Gastroesophageal sphincter (tissue), 4 donors: ENCODE results near the gene DZANK1. TPM values are rescaled to one million over a fixed set of nuclear protein-coding genes. Genes with fewer than 3 reads are reported as not detected.

Experiments
- ATAC-seq: fragments of 150-250 bp; one replicate; pipeline ENCODE4 v1.9.1; 2016; ENCODE audit warnings: mild to moderate bottlenecking, moderate library complexity
- H3K27ac ChIP-seq, 4 donors: fragments of 200-600 bp; sonication (generic) in 3 of 4; 1 replicate in 3 of 4; 2 replicates in 1 of 4; pipeline ENCODE4 v1.5.1; 2016 to 2019
- H3K27me3 ChIP-seq: fragments of 200-600 bp; sonication (generic); one replicate; pipeline ENCODE4 v1.5.1; 2019
- H3K36me3 ChIP-seq, 2 donors: fragments of 200-600 bp; sonication (generic); one replicate each; pipeline ENCODE4 v1.5.1; 2019; ENCODE audit warnings: control low read depth in 1 of 2
- H3K4me1 ChIP-seq, 3 donors: fragments of 200-600 bp; sonication (generic); 1 replicate in 2 of 3; 2 replicates in 1 of 3; pipeline ENCODE4 v1.5.1; 2016 to 2019; ENCODE audit warnings: control low read depth in 2 of 3
- H3K4me3 ChIP-seq, 2 donors: fragments of 200-600 bp; sonication (generic); one replicate each; pipeline ENCODE4 v1.5.1; 2019; ENCODE audit warnings: mild to moderate bottlenecking in 1 of 2, moderate library complexity in 1 of 2
- H3K9me3 ChIP-seq, 3 donors: fragments of 200-600 bp; sonication (generic); one replicate each; pipeline ENCODE4 v1.5.1; 2017 to 2019; ENCODE audit warnings: control low read depth in 2 of 3
- EP300 ChIP-seq: sonication (generic); formaldehyde crosslinking; IDR thresholded peaks from one replicate; pipeline ENCODE4 v1.6.1; 2017; ENCODE audit warnings: antibody characterized with exemption, mild to moderate bottlenecking
- POLR2A ChIP-seq, 2 donors: fragments of 450-650 bp; IDR thresholded peaks; one replicate each; pipeline ENCODE4 v1.6.1; 2017; ENCODE audit warnings: antibody characterized with exemption in 2 of 2, mild to moderate bottlenecking in 2 of 2, moderate library complexity in 1 of 2
- POLR2AphosphoS5 ChIP-seq: sonication (generic); formaldehyde crosslinking; IDR thresholded peaks from one replicate; pipeline ENCODE4 v1.6.1; 2017; ENCODE audit warnings: antibody characterized with exemption
- WGBS, 2 donors: methylation state at CpG; one replicate each; pipeline ENCODE4 v1.1.5; 2018; ENCODE audit warnings: low coverage in 1 of 2; 5-methylcytosine and 5-hydroxymethylcytosine counted together
- total RNA-seq, 4 donors: library from RNA; depleted of rRNA; stranded (reverse); fragments of >200 nt; gene quantifications; one replicate each; pipeline ENCODE4 v1.1.0, GENCODE V29; 2016
- TF ChIP-seq, protein P1 (sequence below), 4 experiments: fragments of 200-600 bp in 2 of 4; fragments of 450-650 bp in 2 of 4; sonication (generic) in 1 of 4; IDR thresholded peaks; one replicate each; pipeline ENCODE4 v1.5.1; 2017 to 2019; ENCODE audit warnings: antibody characterized with exemption in 4 of 4, mild to moderate bottlenecking in 2 of 4, moderate library complexity in 2 of 4

DZANK1 gene
- total RNA-seq, 4 donors from 2014 or later = 1.4 to 2.3 (median 2.0) TPM

DNA sequence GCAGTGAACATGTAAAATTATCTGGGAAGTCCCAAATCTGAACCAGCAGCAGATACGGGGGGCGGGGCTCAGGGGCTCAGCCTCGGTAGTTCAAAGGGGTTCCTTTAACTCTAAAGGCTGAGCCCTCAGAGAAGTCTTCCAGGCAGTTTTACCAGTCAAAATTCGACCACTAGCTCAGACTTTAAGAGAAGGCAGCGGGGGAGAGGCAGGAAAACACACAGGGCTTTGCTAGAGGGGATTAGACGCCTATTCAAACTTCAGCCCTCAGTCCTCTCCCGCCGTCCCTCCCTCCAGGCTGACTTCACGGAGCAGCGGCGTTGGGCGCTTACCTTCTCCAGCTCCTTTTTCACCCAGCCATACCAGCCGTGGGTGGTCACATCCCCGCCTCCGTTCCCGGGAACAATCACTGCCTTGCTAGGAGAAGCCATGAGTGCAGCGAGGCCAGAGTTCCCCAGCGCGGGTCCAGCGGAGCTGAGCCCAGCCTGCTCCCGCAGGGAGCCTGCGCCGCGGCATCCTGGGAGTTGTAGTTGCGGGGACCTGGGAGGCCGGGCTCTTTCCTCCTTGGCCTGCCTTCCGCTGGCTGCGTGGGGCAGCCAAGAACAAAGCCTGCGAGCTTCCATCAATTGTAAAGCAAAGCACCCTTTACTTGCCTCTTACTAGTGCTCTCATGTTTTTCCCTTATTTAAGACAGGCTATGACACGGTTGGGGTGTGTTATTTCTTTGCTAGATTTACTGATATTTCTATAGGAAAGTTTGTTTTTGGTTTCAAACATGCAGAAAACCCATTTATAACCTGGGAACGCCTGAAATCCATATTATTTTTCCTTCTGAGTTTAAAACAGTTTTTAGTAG is 30.1 kb upstream of the DZANK1 start, which contains the start of gene RBBP9:
RBBP9 (minus strand) TSS at position 486 of the 853 bp plus-strand sequence; CDS start at position 428, 58 bp downstream.
- Histone ChIP-seq H3K36me3 (peaks cover 0 to 18% of the 10 kb centered on the region in 2 donors), H3K9me3 (no peaks in the 10 kb centered on the region), H3K4me3 (peak within 1 kb of the TSS; percentile 53 to 59), H3K4me1 (peaks cover 0 to 18% (median 6%) of the 10 kb centered on the region in 3 donors), H3K27ac (peak within 1 kb of the TSS; percentile 52 to 79 (median 68)), H3K27me3 (no peaks in the 10 kb centered on the region)
- ATAC-seq = peak; percentile 99
- 0 to 6% methylated on average over 5 to 8 of the region's 31 CpGs for WGBS, 2 donors
- TF ChIP-seq POLR2AphosphoS5 (peak; percentile 39), EP300 (no peak)
- TF ChIP-seq, protein P1, sequence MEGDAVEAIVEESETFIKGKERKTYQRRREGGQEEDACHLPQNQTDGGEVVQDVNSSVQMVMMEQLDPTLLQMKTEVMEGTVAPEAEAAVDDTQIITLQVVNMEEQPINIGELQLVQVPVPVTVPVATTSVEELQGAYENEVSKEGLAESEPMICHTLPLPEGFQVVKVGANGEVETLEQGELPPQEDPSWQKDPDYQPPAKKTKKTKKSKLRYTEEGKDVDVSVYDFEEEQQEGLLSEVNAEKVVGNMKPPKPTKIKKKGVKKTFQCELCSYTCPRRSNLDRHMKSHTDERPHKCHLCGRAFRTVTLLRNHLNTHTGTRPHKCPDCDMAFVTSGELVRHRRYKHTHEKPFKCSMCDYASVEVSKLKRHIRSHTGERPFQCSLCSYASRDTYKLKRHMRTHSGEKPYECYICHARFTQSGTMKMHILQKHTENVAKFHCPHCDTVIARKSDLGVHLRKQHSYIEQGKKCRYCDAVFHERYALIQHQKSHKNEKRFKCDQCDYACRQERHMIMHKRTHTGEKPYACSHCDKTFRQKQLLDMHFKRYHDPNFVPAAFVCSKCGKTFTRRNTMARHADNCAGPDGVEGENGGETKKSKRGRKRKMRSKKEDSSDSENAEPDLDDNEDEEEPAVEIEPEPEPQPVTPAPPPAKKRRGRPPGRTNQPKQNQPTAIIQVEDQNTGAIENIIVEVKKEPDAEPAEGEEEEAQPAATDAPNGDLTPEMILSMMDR (IDR thresholded peaks at IDR 0.05) = peak in 1 of 4 experiments; percentile 6

DNA sequence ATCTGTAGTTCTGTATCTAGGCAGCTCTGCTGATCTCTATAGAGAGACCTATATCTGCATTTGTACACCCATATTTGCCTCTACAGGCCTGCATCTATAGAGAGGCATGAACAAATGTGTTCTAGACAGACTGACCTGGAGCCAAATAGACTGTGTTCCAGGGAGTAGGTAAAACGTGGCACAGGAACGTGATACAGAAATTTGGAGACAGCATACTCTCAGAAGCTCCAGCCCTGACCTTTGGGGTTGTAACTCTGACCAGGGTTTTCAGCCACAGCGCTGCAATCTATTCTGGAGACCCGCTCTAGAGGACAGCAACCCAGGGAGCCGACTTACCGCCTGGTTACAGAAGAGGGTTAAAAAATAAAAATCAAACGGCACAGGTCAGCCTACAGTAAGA is 29.2 kb upstream of the DZANK1 start:
- Histone ChIP-seq H3K27ac (peak overlapping the region in 1 of 4 donors; percentile 69), H3K4me1 (peaks cover 0 to 18% (median 6%) of the 10 kb centered on the region in 3 donors), H3K27me3 (no peaks in the 10 kb centered on the region), H3K9me3 (no peaks in the 10 kb centered on the region), H3K4me3 (peak overlapping the region in 1 of 2 donors; percentile 53), H3K36me3 (peaks cover 0 to 24% of the 10 kb centered on the region in 2 donors)
- ATAC-seq = no peak
- WGBS, 2 donors = 5 to 13% methylated on average over 4 to 7 of the region's 7 CpGs
- TF ChIP-seq, protein P1 (IDR thresholded peaks at IDR 0.05) = no peak
- TF ChIP-seq POLR2AphosphoS5 = no peak
- TF ChIP-seq POLR2A (IDR thresholded peaks at IDR 0.05) = no peak
- no peak for TF ChIP-seq EP300

DNA sequence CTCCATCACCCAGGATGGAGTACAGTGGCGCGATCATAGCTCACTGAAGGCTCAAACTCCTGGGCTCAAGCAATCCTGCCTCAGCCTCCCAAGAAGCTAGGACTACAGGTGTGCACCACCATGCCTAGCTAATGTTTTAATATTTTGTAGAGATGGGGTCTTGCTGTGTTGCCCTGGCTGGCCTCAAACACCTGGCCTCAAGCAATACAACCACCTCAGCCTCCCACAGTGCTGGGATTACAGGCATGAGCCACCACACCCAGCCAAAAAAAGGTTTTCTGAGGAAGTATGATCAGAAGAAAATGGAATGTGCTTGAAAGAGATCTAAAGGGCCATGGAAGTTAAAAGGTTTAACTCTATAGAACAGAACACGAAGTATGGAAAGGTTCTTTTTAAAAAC is 21.5 kb upstream of the DZANK1 start:
- ATAC-seq = no peak
- TF ChIP-seq POLR2A (IDR thresholded peaks at IDR 0.05) (no peak), POLR2AphosphoS5 (no peak), EP300 (no peak)
- TF ChIP-seq, protein P1 (IDR thresholded peaks at IDR 0.05) = no peak
- Histone ChIP-seq H3K4me1 (no peaks in the 10 kb centered on the region), H3K27me3 (no peaks in the 10 kb centered on the region), H3K4me3 (no peak overlapping the region), H3K9me3 (no peaks in the 10 kb centered on the region), H3K36me3 (peaks cover 0 to 90% of the 10 kb centered on the region in 2 donors), H3K27ac (no peak overlapping the region)
- WGBS, 2 donors = 94 to 100% methylated on average over 1 to 3 of the region's 3 CpGs

DNA sequence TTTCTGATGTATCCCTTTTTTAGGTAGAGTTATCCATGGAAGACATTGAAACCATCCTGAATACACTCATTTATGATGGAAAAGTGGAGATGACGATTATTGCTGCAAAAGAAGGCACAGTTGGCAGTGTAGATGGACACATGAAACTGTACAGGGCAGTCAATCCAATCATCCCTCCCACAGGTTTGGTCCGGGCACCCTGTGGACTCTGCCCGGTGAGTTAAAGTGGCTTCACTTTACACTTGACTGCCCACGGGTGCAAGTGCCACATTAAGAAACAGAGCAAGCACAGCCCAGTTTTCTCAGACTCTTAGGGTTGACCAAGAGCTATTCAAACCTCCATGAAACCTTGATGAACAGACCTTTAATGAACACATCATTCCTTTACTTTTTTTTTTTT is 14.8 kb upstream of the DZANK1 start:
- ATAC-seq = no peak
- TF ChIP-seq, protein P1 (IDR thresholded peaks at IDR 0.05) = no peak
- TF ChIP-seq POLR2A (IDR thresholded peaks at IDR 0.05) (no peak), EP300 (no peak), POLR2AphosphoS5 (no peak)
- WGBS, 2 donors = 88% methylated on average over 4 of the region's 4 CpGs; no CpG with 5 or more reads in 1 of the 2 donors
- Histone ChIP-seq H3K27ac (no peak overlapping the region), H3K9me3 (no peaks in the 10 kb centered on the region), H3K27me3 (no peaks in the 10 kb centered on the region), H3K4me1 (no peaks in the 10 kb centered on the region), H3K4me3 (no peak overlapping the region), H3K36me3 (peaks cover 0 to 96% of the 10 kb centered on the region in 2 donors)
